Naive thymus-derived CD8-positive, alpha-beta T cell (primary cell): ENCODE measurements around the gene SMAD9. TPM values are rescaled to one million over a fixed set of nuclear protein-coding genes. Genes with fewer than 3 reads are reported as not detected.
A peak's percentile ranks its signal among the peaks of the same experiment; 100 is the strongest.

Source experiments
- ATAC-seq, 2 donors: fragments of 150-1000 bp; cut with Tn5 transposase in 1 of 2; sonication (Bioruptor Pico), chemical (Tn5 transposase) in 1 of 2; 1 replicate in 1 of 2; 2 replicates in 1 of 2; pipeline ENCODE4 v1.10.0; 2021; ENCODE audit warnings: mild to moderate bottlenecking in 2 of 2, moderate library complexity in 2 of 2
- POLR2A ChIA-PET: fragments of 350-600 bp; sonication (Branson Sonifier 250); formaldehyde crosslinking; loops from one replicate; lab custom pipeline; 2021; ENCODE audit warnings: antibody characterized with exemption; lab: Charles Lee
- DNase-seq, 10 donors: peaks; one replicate each; pipeline versions ENCODE4 v3.0.0 to v3.0.0-alpha.2; 2020 to 2022
- H3K27ac Mint-ChIP-seq, 10 donors: one replicate each; pipeline ENCODE4 v1.8.0; 2020 to 2022; ENCODE audit warnings: mild to moderate bottlenecking in 10 of 10, mixed read lengths in 10 of 10, moderate library complexity in 4 of 10, inconsistent platforms in 1 of 10
- H3K27me3 Mint-ChIP-seq, 5 donors: one replicate each; pipeline ENCODE4 v1.8.0; 2021 to 2022; ENCODE audit warnings: mixed read lengths in 5 of 5
- H3K36me3 Mint-ChIP-seq, 3 donors: one replicate each; pipeline ENCODE4 v1.8.0; 2020 to 2022; ENCODE audit warnings: mixed read lengths in 3 of 3, mild to moderate bottlenecking in 2 of 3, inconsistent platforms in 1 of 3
- H3K4me1 Mint-ChIP-seq, 4 donors: one replicate each; pipeline ENCODE4 v1.8.0; 2021 to 2022; ENCODE audit warnings: mixed read lengths in 4 of 4
- H3K4me3 Mint-ChIP-seq, 10 donors: one replicate each; pipeline ENCODE4 v1.8.0; 2020 to 2022; ENCODE audit warnings: mild to moderate bottlenecking in 10 of 10, mixed read lengths in 10 of 10, moderate library complexity in 6 of 10, inconsistent platforms in 1 of 10
- H3K9me3 Mint-ChIP-seq, 9 donors: one replicate each; pipeline ENCODE4 v1.8.0; 2020 to 2022; ENCODE audit warnings: mixed read lengths in 9 of 9, mild to moderate bottlenecking in 3 of 9, inconsistent platforms in 1 of 9, moderate library complexity in 1 of 9
- polyA plus RNA-seq, 3 donors: library from polyadenylated mRNA; unstranded; fragments of 300-500 nt; fragmentation: Illumina TruSeq; gene quantifications; one replicate each; pipeline ENCODE4 v1.2.3, GENCODE V29; 2021
- total RNA-seq, 8 experiments: library from RNA in 2 of 8; stranded (reverse) in 2 of 8; gene quantifications; one replicate each; pipeline ENCODE4 v1.2.3 and lab custom pipeline; 2021 to 2026

Gene SMAD9
- total and polyA plus RNA-seq, 5 experiments from 2014 or later, result 0.03 to 0.07 (median 0.03) TPM; not detected in 2

DNA sequence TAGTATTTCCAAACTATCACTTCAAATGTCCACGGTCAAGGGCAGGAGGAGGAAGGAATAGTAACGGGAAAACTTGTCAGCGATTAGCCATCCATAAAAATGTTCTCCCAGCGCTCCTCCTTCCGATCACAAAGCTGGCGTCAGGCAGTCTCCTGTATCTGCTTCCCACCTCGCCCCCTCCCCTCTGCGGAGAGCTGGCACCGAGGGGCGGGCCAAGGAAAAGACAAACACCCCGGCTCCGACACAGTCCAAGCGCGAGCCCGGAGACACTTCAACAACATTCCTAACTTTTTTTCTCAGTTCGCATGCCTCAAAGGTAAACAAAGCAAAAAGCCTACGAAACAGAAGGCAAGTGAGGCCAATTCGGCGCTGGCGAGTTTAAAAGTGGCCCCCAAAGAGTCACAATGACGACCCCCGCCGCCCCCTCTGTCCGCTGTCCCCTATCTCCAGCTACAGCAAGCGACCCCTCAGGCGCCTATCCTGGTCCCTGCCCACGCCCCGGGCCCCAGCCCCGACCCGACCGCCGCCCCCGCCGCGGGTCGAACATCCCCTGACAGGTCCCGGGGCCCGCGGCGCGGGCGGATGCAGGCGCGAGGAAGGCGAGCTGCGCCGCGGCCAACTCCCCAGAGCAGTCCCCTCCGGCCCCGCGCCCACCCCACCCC, 736 bp downstream of the SMAD9 start:
- Mint-ChIP-seq H3K27ac (no peak overlapping the region), H3K36me3 (peaks cover 0 to 2% (median 0%) of the 10 kb centered on the region in 3 donors), H3K9me3 (no peaks in the 10 kb centered on the region), H3K27me3 (peaks cover 44 to 64% (median 45%) of the 10 kb centered on the region in 5 donors), H3K4me3 (peak overlapping the region in 8 of 10 donors; percentile 19 to 59 (median 44)), H3K4me1 (peaks cover 0 to 11% (median 4%) of the 10 kb centered on the region in 4 donors)
- POLR2A ChIA-PET, result no interaction called here
- ATAC-seq (peak in 1 of 2 donors; percentile 32), DNase-seq (no peak)

DNA sequence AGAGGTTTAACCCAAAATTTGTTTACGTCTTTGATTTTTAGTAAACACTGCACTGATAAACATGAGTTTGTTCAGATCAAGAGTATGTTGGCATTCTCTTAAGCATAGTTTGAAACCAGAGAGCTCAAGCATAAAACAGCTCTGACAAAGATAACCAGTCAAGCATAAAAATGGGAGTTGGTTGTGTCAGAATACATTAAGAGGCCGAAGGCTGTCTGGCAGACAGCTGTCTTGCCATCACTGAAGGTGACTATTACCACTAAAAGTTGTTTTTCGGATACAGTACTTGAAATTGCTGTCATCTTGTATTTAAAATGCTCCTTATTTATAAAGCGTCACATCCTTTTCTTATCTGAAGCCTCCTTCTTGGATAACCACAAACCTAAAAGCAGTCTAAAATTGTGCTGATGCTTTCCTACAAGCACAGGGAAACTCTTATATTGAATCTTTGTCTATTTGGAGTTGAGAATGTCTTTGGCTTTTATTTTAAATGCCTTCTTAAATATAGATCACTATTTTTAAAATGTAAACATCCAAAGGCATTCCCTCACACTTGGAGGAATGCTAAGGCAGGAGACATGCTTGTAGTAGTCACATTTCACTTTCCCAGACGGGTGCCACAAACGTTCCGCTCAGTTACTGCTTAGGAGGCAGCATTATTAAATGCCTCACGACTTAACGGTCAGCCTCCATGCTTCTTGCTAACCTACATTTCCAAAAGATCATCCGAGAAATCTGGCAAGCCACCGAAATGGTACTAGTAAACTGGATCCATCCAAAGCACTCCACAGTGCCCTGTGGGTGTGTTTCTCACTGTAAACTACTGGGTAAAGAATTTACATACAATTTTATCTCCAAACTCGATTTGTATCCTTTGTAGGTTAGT, 1.5 kb downstream of the SMAD9 start:
- no peak for ATAC-seq
- Mint-ChIP-seq H3K36me3 (peaks cover 0 to 2% (median 0%) of the 10 kb centered on the region in 3 donors), H3K27me3 (peaks cover 40 to 65% (median 45%) of the 10 kb centered on the region in 5 donors), H3K4me3 (peak overlapping the region in 8 of 10 donors; percentile 26 to 59 (median 38)), H3K9me3 (no peaks in the 10 kb centered on the region), H3K27ac (no peak overlapping the region), H3K4me1 (peaks cover 0 to 11% (median 4%) of the 10 kb centered on the region in 4 donors)
- no peak for DNase-seq
- POLR2A ChIA-PET, result no interaction called here

DNA sequence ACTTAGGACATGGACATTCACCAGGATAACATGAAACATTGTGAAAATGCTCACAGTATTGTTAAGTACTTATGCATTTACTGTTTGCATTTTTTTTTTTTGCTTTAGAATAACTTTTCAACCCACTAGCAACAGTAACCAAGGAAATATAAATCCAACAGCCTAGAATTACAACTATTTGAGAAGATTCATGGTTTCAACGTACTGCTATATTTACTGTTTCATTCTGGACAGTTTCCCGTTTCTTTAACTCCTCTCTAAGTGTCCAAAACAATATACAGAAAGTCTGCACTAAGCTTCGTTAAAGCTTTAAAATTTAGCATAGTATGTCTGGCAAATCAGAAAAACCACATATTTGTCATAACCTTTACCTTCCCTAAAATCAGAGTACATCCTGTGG, 2.7 kb downstream of the SMAD9 start:
- no peak overlapping the region for H3K27ac Mint-ChIP-seq
- DNase-seq (no peak), ATAC-seq (no peak)
- POLR2A ChIA-PET, result no interaction called here
- peaks cover 0 to 2% (median 0%) of the 10 kb centered on the region in 3 donors for H3K36me3 Mint-ChIP-seq
- H3K27me3 Mint-ChIP-seq, result peaks cover 41 to 66% (median 45%) of the 10 kb centered on the region in 5 donors
- no peaks in the 10 kb centered on the region for H3K9me3 Mint-ChIP-seq
- peaks cover 0 to 11% (median 4%) of the 10 kb centered on the region in 4 donors for H3K4me1 Mint-ChIP-seq
- H3K4me3 Mint-ChIP-seq, result no peak overlapping the region

DNA sequence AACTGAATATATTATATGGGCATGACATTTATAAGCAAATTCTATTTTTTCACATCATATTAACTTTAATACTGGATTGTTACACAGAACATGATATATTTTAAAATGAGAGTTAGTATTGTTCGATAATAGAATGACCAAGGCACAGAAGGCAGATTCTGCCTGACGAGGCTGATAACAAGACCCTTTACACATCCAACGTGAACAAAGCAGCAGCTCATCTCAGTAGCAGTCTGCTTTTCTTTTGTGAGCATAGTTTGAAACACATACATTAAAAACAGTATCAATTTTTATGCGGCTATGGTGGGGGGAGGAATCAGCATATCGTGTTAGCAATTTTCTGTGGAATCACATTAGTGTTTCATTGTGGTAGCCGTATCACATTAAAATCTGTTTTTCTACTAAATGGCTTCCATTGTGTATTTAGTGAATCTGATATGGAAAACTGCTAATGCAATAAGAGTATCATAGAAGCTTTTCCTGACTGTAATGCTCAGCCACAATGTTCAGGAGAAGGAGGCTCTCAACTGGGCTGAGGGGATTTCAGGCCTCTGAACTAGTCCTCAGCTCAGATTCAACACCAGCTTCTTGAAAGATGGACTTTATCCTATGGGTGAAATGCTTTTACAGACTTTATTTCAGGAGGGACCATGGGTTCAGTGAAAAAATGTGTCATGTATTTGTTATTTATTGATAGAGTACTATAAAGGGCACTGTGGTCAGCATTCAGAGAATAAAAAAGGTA, 4.0 kb downstream of the SMAD9 start:
- H3K27me3 Mint-ChIP-seq, result peaks cover 36 to 65% (median 41%) of the 10 kb centered on the region in 5 donors
- peaks cover 0 to 11% (median 4%) of the 10 kb centered on the region in 4 donors for H3K4me1 Mint-ChIP-seq
- H3K9me3 Mint-ChIP-seq, result no peaks in the 10 kb centered on the region
- ATAC-seq (no peak), DNase-seq (no peak)
- peaks cover 0 to 2% (median 0%) of the 10 kb centered on the region in 3 donors for H3K36me3 Mint-ChIP-seq
- H3K27ac Mint-ChIP-seq, result no peak overlapping the region
- POLR2A ChIA-PET, result no interaction called here
- no peak overlapping the region for H3K4me3 Mint-ChIP-seq

DNA sequence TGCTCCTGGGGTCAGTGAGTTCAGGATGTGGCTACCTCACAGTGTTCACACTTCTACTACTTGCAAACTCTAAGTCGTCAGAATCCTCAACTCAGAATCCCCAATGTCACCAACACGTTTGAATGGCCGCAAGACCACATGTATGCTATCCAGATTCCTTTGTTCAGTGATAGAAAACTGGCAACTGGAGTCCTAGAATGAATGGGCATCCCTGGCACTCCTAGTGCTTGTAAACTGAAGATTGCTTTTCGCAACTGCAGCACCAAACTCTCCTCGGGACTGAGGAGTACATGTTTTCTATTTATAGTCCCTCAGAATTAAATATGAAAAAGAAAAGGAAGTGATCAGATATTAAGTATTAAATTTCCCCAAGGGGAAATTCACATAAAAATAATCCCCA, 4.9 kb downstream of the SMAD9 start:
- Mint-ChIP-seq H3K27ac (no peak overlapping the region), H3K36me3 (no peaks in the 10 kb centered on the region), H3K9me3 (no peaks in the 10 kb centered on the region), H3K27me3 (peaks cover 33 to 65% (median 44%) of the 10 kb centered on the region in 5 donors), H3K4me1 (peaks cover 0 to 6% (median 3%) of the 10 kb centered on the region in 4 donors), H3K4me3 (no peak overlapping the region)
- POLR2A ChIA-PET, result no interaction called here
- ATAC-seq (no peak), DNase-seq (no peak)

DNA sequence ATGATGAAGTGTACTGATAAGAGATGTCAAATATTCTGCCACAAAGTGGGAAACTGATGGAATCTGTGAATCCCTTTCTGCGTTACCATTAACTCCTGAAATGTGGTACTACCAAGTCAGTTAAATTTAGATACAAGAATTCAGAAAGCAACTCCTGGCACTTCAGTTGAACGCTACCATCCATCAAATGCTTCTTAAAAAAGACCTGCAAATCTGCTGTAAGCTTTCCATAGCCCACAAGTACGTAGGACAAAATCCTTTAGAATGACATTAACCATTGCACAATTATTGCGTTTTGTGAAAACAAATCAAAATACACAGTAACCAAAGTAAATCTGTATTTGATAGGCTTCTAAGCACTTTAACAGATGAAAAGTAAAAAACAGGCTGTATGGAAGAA, 5.4 kb downstream of the SMAD9 start:
- H3K4me1 Mint-ChIP-seq, result peaks cover 0 to 6% (median 3%) of the 10 kb centered on the region in 4 donors
- POLR2A ChIA-PET, result no interaction called here
- H3K9me3 Mint-ChIP-seq, result no peaks in the 10 kb centered on the region
- no peaks in the 10 kb centered on the region for H3K36me3 Mint-ChIP-seq
- H3K27me3 Mint-ChIP-seq, result peaks cover 33 to 67% (median 44%) of the 10 kb centered on the region in 5 donors
- ATAC-seq, result no peak
- no peak for DNase-seq
- H3K4me3 Mint-ChIP-seq, result no peak overlapping the region
- peak overlapping the region in 1 of 10 donors; percentile 50 for H3K27ac Mint-ChIP-seq

DNA sequence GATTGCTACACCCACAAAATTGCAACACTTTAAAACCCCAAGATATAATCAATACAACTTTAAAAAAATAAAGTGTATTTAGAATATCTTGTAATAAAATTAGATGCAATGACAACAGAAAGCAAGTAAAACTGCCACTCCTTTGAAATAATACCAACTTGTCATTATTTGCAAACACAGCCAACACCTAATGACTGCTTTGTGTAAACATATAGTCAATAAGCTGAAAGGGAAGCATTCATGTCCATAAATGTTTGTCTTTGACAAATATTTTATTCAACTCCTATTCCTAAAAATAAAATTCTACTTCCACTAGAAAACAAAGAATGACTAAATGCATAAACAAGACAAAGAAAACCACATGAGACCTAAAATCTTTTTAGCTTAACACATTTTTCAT, 6.6 kb downstream of the SMAD9 start:
- Mint-ChIP-seq H3K27me3 (peaks cover 26 to 58% (median 36%) of the 10 kb centered on the region in 5 donors), H3K9me3 (no peaks in the 10 kb centered on the region), H3K36me3 (no peaks in the 10 kb centered on the region), H3K4me3 (no peak overlapping the region), H3K4me1 (no peaks in the 10 kb centered on the region), H3K27ac (no peak overlapping the region)
- DNase-seq (no peak), ATAC-seq (no peak)
- POLR2A ChIA-PET, result no interaction called here

DNA sequence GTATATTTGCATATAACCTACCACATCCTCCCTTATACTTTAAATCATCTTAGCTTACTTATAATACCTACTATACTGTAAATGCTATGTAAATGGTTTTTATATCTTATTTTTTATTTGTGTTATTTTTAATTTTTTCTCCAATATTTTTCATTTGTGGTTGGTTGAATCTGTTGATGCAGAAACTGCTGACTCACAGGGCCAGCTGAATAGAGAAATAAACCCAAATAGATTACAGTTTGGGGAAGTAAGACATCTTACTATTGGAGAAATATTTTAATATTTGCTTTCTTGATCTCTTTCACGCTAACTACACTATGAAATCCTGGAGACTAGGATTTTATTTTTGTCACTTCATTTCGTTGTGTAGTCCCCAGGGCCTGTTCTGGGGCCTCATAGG, 7.1 kb downstream of the SMAD9 start:
- POLR2A ChIA-PET, result no interaction called here
- Mint-ChIP-seq H3K36me3 (no peaks in the 10 kb centered on the region), H3K4me1 (no peaks in the 10 kb centered on the region), H3K27me3 (peaks cover 25 to 56% (median 36%) of the 10 kb centered on the region in 5 donors), H3K9me3 (no peaks in the 10 kb centered on the region), H3K4me3 (no peak overlapping the region), H3K27ac (no peak overlapping the region)
- ATAC-seq (no peak), DNase-seq (no peak)

DNA sequence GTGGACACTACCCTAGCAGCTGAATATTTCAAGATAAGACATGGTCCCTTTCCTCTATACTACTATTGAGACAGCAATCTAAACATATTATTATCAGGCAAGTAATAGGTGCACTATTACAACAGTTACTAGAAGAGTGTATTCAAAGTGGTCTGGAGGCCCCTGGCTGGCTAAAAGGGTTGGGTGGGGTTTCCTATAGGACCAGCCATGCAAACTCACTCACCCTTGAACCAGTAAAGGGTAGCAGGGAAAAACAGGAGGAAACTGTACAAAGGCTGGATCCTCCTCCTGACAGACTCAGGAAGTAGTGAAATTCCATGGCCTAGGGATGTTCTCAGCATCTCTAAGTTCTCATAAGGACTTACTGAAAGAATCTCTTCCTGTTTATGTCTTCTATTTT, 7.7 kb downstream of the SMAD9 start:
- no peak overlapping the region for H3K27ac Mint-ChIP-seq
- H3K36me3 Mint-ChIP-seq, result no peaks in the 10 kb centered on the region
- POLR2A ChIA-PET, result no interaction called here
- peaks cover 24 to 52% (median 34%) of the 10 kb centered on the region in 5 donors for H3K27me3 Mint-ChIP-seq
- peaks cover 0 to 2% (median 0%) of the 10 kb centered on the region in 9 donors for H3K9me3 Mint-ChIP-seq
- no peaks in the 10 kb centered on the region for H3K4me1 Mint-ChIP-seq
- ATAC-seq, result no peak
- DNase-seq, result no peak
- no peak overlapping the region for H3K4me3 Mint-ChIP-seq

DNA sequence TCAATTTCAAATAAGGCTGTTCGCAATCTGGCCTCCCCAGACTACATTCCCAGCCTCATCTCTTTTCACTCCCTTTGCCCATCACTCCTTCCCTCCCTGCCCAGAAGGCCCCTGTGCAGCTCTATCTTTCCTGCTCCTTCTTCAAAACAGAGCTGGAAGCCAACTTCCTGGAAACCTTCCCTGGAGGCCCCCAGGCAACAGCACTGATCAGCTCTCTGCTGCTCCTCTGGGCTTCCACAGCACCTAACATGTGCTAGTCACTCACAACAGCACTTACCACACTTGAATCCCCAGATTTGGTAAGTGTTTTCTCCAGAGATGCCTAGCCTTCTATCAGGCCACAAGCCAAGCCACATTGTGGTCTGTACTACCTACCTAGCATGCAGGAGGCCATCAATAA, 9.5 kb downstream of the SMAD9 start:
- no peaks in the 10 kb centered on the region for H3K4me1 Mint-ChIP-seq
- no peak overlapping the region for H3K4me3 Mint-ChIP-seq
- no peak overlapping the region for H3K27ac Mint-ChIP-seq
- no peak for DNase-seq
- POLR2A ChIA-PET, result no interaction called here
- H3K9me3 Mint-ChIP-seq, result peaks cover 0 to 2% (median 0%) of the 10 kb centered on the region in 9 donors
- no peaks in the 10 kb centered on the region for H3K36me3 Mint-ChIP-seq
- H3K27me3 Mint-ChIP-seq, result peaks cover 14 to 47% (median 22%) of the 10 kb centered on the region in 5 donors
- no peak for ATAC-seq

DNA sequence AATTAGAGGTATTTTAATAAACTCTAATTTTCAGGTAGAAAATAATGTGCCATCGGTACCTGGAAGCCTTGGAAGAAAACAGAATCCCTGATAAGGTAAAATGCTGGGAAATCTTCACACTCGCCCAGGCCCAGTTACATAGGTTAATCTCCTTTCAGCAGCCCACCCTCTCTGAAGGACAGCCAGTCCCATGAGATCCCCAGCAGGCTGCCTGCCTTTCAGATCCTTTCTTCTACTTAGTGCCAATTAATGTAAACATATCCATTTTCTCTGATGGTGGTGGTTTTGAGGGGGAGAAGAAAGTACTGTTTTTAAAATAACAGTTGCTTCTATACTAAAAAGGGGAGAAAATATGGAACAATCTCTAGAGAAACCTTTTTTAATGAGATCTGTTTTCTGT, 12.2 kb downstream of the SMAD9 start:
- POLR2A ChIA-PET, result no interaction called here
- H3K36me3 Mint-ChIP-seq, result no peaks in the 10 kb centered on the region
- peaks cover 0 to 2% (median 0%) of the 10 kb centered on the region in 9 donors for H3K9me3 Mint-ChIP-seq
- H3K4me1 Mint-ChIP-seq, result no peaks in the 10 kb centered on the region
- H3K27me3 Mint-ChIP-seq, result peaks cover 8 to 40% (median 20%) of the 10 kb centered on the region in 5 donors
- no peak overlapping the region for H3K4me3 Mint-ChIP-seq
- DNase-seq, result no peak
- ATAC-seq, result no peak
- no peak overlapping the region for H3K27ac Mint-ChIP-seq

DNA sequence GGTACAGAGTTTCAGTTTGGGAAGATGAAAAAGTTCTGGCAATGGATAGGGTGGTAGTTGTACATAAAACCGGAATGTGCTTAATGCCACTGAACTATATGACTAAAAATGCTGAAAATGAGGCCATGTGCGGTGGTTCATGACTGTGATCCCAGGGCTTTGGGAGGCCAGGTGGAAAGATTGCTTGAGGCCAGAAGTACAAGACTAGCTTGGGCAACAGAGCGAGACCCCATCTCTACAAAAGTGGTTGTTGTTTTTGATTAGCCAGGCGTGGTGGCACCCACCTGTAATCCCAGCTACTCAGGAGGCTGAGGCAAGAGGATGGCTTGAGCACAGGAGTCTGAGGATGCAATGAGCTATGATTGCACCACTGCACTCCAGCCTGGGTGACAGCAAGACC, 12.8 kb downstream of the SMAD9 start:
- peaks cover 8 to 40% (median 16%) of the 10 kb centered on the region in 5 donors for H3K27me3 Mint-ChIP-seq
- H3K9me3 Mint-ChIP-seq, result peaks cover 0 to 2% (median 0%) of the 10 kb centered on the region in 9 donors
- DNase-seq, result no peak
- H3K4me1 Mint-ChIP-seq, result no peaks in the 10 kb centered on the region
- no peak overlapping the region for H3K27ac Mint-ChIP-seq
- no peak overlapping the region for H3K4me3 Mint-ChIP-seq
- no peak for ATAC-seq
- POLR2A ChIA-PET, result no interaction called here
- H3K36me3 Mint-ChIP-seq, result no peaks in the 10 kb centered on the region
